Renal cortex interstitium (tissue), 11 donors: ENCODE data around the gene SORCS1. TPM values are rescaled to one million over a fixed set of nuclear protein-coding genes. Genes with fewer than 3 reads are reported as not detected.
"Not testable (repeated sequence)": the region's sequence is repeated elsewhere in the genome, so short reads cannot be mapped to it uniquely, and the experiment has no call there.

Experiments
- DNase-seq, 11 donors: peaks; one replicate each; pipeline ENCODE4 v3.0.0-alpha.2; 2013; ENCODE audit warnings: low read depth in 9 of 11, low spot score in 4 of 11; ENCODE audit errors: extremely low read depth in 1 of 11
- polyA plus RNA-seq, 3 donors: library from polyadenylated mRNA; unstranded; fragments of 120-200 nt; gene quantifications; one replicate each; pipeline ENCODE4 v1.2.1, GENCODE V29; 2013; ENCODE audit not compliant: insufficient read length in 3 of 3

SORCS1 gene
- polyA plus RNA-seq, 3 donors, result 10.7 to 18.9 (median 13.7) TPM

- DNase-seq, result no peak
Measured at GRCh38 chr10:106929291-106929895, 235.1 kb downstream of the SORCS1 start.

- not testable (repeated sequence) for DNase-seq
Measured at GRCh38 chr10:106928151-106928550, 236.4 kb downstream of the SORCS1 start.

GRCh38 chr10:106925191-106925590 is 239.3 kb downstream of the SORCS1 start:
- DNase-seq, result no peak

GRCh38 chr10:106920538-106920937 is 244.0 kb downstream of the SORCS1 start:
- DNase-seq, result no peak

GRCh38 chr10:106919871-106920282 is 244.6 kb downstream of the SORCS1 start:
- DNase-seq, result no peak

DNA sequence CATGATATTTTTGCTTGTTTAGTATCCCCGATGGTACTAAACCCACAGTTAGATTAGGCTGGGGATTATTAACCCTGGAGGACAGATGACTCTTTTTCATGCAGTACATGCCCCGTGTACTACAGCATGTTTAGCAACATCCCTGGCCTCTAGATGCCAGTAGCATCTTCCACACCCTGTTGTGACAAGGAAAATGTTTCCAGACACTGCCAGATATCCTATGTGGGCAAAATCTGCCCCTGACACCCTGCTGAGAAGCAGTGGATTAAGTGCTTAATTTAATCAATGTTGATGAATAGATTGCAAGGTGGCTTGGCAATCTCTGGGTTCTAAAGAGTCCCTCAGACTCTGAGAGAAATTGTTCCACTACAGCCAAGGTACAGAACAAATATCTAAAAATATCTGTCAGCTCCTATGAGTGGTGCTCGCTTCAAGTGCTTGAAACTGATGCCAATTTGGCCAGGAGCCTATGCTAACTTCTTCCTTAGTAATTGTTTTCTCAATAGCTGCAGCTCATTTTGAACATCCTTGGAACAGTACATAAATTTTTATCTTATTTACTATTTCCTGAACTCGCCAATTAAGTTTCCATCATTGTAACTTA is 247.0 kb downstream of the SORCS1 start:
- DNase-seq, result no peak

DNA sequence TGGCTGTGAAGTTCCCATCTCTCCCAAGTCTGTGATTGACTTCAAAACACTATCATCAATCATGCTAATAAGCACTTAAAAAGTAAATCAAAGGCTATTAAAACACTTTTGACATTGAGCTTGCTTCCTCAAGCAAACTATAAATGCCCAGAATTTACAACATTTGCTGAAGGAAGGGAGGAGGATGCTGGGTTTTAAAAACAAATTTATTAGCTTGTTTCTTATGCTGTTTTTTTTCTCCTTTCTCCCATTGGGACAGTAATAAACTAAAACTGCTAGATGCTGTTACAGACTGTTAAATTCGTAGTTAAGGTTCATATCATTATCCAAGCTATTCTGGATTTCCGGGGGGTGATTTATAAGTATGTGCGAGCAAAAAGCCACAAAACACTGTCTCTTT is 250.5 kb downstream of the SORCS1 start:
- peak in 2 of 11 donors; percentile 34 to 39 for DNase-seq

- no peak for DNase-seq
Measured at GRCh38 chr10:106913348-106913747, 251.2 kb downstream of the SORCS1 start.

DNA sequence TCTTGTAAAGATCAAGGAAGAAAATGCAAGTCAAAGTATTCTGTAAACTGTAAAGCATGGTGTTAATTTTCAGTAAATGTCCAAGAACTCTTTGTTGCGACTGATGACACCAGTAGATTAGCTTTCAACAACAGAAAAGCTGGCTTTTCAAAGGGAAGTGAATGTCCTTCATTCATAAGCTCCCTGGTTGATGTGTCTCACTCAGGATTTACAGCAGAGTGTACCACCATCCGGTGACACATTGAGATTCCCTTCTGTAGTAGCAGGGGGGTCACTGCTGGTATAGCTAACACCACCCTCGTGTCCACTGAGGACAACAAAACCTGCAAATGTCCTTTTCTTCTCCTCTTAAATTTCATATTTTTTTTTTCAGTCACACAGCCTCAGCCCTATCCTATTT is 253.4 kb downstream of the SORCS1 start:
- no peak for DNase-seq

- DNase-seq, result no peak
Measured at GRCh38 chr10:106910666-106911065, 253.8 kb downstream of the SORCS1 start.

DNA sequence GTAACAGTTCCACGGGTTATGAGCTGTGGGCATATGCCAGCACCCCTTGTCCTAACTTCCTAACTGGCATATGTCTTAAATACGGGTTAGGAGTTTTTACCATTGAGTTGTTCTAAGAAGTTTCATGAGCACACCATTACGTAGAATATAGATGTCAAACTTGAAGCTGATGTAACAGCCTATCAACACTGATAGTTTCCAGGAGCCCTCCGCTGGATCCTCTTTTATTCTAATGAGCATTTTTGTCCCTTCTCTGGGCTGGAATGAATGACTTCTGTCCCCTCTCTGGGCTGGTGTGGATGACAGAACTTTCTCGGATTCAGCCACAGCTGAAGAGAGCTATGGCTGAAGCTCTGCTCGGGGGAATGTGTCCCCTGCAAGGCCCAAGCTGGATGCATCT is 256.3 kb downstream of the SORCS1 start:
- DNase-seq, result no peak

DNA sequence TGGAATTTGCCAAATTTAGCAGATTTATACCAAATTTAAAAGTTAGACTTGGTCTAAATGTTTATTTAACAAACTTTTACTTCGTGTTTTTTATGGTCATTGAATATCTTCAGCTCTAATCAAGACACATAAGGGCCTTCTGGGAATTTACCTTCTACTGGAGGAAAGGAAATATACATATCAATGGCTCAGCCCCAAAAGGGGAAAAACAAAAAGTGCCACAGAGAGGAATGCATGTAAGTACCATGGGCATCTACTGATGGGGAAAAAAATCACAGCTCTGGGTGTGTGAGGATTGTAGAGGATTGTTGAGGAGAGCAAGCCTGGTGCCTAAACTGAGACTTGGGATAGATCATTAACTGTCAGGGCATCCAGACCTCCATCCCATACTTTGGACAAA is 260.3 kb downstream of the SORCS1 start:
- DNase-seq, result no peak

GRCh38 chr10:106903180-106903579 is 261.3 kb downstream of the SORCS1 start:
- no peak for DNase-seq

GRCh38 chr10:106900016-106900652 is 264.4 kb downstream of the SORCS1 start:
- no peak for DNase-seq

DNA sequence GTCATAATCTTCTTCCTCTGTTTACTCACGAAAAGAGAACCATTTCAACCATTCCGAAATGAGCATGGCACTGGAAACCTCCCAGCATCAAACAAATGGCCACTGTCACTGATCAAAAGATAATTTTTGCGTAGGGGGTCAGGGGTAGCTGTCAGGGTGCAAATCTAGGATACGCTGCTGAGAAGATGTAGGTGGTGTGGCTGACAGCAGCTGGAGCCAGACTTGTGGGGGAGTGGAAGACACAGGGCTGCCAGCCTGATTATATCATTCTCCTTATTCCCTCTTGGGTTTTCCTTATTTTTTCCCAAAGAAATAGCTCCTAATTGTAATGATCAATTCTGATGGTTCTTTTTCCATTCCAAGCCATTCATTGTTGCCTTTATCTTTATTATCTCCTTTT is 266.1 kb downstream of the SORCS1 start:
- DNase-seq, result no peak

- no peak for DNase-seq
Measured at GRCh38 chr10:106897719-106898118, 266.8 kb downstream of the SORCS1 start.

GRCh38 chr10:106894692-106895091 is 269.8 kb downstream of the SORCS1 start:
- DNase-seq, result no peak

GRCh38 chr10:106877574-106877973 is 286.9 kb downstream of the SORCS1 start:
- DNase-seq, result no peak

GRCh38 chr10:106874604-106874889 is 290.0 kb downstream of the SORCS1 start:
- DNase-seq, result no peak

DNA sequence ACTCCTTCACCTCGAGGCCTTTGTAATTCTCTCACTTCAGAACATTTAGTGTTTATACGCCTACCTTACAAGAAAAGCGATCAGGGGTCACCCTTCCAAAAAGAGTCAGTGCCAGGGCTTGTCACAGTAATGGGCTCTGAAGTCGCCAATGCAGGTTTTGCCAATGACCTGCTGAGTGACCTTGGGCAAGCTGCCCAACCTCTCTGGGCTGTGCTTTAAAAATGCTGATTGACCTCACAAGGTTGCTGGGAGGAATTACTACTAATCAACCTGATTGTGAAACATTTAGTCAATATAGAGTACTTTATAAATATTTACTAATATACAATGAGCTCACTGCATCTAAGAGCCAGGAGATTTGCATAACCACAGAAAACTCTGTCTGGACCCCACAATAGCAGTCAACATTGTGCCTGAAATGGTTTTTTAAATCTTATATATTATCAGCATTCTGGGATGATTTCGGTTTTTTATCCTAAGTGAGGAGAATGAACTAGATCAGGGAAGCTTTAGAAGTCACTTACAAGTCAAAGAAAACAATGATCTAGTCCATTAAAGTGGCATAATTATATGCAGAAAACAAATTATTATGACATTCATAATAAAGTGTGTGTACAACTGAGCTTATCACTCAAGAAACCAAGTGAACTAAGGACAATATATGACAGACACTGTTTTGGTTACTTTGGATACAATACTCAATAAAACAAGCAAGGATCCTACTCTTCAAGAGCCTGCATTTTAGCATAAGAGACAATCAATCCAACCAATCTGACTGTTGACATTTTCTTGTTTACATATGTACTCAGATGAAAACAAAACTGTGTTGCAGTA is 290.5 kb downstream of the SORCS1 start:
- no peak for DNase-seq
